ENCODE data around the gene PTGES3L. TPM values are rescaled to one million over a fixed set of nuclear protein-coding genes. Genes with fewer than 3 reads are reported as not detected.

Gene PTGES3L
- total and polyA plus RNA-seq, 2 experiments from 2014 or later: 2.3 to 2.5 TPM

DNA sequence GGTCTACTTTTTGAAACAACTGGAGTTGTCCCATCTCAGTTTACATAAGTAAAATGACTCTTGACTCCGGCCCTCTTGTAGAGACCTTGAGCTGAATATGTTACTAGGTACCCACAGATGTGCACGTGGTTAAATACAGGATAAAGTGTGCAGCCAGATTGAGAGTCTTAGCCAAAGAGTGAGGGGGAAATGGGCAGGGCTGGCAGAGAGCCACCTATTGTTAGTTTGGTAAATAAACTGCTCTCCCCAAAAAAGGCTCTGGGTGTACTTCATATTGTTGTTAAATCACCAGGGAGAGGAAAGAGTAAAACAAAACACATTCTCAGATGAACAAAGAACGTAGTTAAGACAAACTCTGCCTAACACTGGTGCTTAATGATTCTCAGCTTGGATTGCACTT is 59.0 kb downstream of the PTGES3L start:
- Mint-ChIP-seq H3K4me1 (peaks cover 19% of the 10 kb centered on the region), H3K27ac (no peak overlapping the region)

DNA sequence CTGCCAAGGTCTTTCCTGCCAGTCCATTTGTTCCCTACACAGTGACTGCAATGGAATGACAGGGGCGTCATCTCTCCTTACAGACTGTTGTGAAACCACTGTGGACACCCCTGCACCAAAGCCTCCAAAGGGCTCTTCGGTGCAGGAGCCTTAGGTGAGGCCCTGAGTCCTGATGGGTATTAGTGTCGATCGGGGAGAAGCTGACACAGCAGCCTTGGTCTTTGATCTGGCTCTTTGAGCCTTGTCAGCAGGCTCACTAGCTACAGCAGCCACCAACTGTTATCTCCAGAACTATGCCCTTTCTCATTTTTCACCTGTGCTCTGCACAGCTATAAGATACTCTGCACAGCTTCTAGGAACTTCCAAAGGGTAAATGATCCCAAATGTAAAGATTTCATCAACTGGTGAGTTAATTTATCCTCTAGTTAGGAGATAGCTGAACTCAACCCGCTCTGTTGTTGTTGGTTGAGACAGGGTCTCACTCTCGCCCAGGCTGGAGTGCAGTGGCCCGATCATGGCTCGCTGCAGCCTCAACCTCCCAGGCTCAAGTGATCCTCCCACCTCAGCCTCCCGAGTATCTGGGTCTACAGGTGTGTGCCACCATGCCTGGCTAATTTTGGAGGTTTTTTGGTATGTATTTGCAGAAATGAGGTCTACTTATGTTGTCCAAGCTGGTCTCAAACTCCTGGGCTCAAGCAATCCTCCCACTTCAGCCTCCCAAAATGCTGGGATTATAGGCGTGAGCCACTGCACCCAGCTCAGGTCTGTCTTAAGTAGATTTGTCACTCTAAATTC is 59.6 kb downstream of the PTGES3L start:
- Histone ChIP-seq H3K27ac (ENCODE audit: low read depth) (no peak overlapping the region), H3K4me2 (no peak overlapping the region), H4K20me1 (replicated peaks; ENCODE audit: insufficient read depth) (no peaks in the 10 kb centered on the region), H3K36me3 (ENCODE audit: insufficient read depth) (no peaks in the 10 kb centered on the region), H3K4me3 (no peak overlapping the region), H2AFZ (peak overlapping the region; percentile 40), H3K79me2 (replicated peaks; ENCODE audit: insufficient read depth) (no peaks in the 10 kb centered on the region), H3K4me1 (ENCODE audit: insufficient read depth) (peaks cover 14% of the 10 kb centered on the region; the same call in 1 of the 2 replicates), H3F3A (replicated peaks; ENCODE audit: low read depth) (no peaks in the 10 kb centered on the region), H3K9me2 (ENCODE audit: insufficient read depth) (no peaks in the 10 kb centered on the region), H3K27me3 (ENCODE audit: insufficient read depth) (no peaks in the 10 kb centered on the region)
- peak; percentile 40; the same call in 2 of the 3 replicates for ATAC-seq
- H3K4me3 Mint-ChIP-seq: no peak overlapping the region
- H3K4me1 Mint-ChIP-seq: peaks cover 19% of the 10 kb centered on the region
- no peak for DNase-seq (ENCODE audit: low spot score)
- no peaks in the 10 kb centered on the region for H3K27me3 Mint-ChIP-seq (ENCODE audit: insufficient read depth, low read depth, poor library complexity)
- H3K27ac Mint-ChIP-seq: no peak overlapping the region
- no peaks in the 10 kb centered on the region for H3K9me3 Mint-ChIP-seq
- no peaks in the 10 kb centered on the region for H3K36me3 Mint-ChIP-seq (ENCODE audit: low read depth)
- TF ChIP-seq CREB1 (CRISPR knock-in tag; IDR thresholded peaks at IDR 0.05; ENCODE audit: low read depth) (no peak), ZNF114 (CRISPR knock-in tag; IDR thresholded peaks at IDR 0.05) (no peak), JUNB (IDR thresholded peaks at IDR 0.05; ENCODE audit: unreplicated experiment) (no peak)
- TF ChIP-seq, protein P1, sequence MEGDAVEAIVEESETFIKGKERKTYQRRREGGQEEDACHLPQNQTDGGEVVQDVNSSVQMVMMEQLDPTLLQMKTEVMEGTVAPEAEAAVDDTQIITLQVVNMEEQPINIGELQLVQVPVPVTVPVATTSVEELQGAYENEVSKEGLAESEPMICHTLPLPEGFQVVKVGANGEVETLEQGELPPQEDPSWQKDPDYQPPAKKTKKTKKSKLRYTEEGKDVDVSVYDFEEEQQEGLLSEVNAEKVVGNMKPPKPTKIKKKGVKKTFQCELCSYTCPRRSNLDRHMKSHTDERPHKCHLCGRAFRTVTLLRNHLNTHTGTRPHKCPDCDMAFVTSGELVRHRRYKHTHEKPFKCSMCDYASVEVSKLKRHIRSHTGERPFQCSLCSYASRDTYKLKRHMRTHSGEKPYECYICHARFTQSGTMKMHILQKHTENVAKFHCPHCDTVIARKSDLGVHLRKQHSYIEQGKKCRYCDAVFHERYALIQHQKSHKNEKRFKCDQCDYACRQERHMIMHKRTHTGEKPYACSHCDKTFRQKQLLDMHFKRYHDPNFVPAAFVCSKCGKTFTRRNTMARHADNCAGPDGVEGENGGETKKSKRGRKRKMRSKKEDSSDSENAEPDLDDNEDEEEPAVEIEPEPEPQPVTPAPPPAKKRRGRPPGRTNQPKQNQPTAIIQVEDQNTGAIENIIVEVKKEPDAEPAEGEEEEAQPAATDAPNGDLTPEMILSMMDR (conservative IDR thresholded peaks at IDR 0.05; ENCODE audit: low read depth in 2 of 2): no peak
- TF ChIP-seq, protein P2, sequence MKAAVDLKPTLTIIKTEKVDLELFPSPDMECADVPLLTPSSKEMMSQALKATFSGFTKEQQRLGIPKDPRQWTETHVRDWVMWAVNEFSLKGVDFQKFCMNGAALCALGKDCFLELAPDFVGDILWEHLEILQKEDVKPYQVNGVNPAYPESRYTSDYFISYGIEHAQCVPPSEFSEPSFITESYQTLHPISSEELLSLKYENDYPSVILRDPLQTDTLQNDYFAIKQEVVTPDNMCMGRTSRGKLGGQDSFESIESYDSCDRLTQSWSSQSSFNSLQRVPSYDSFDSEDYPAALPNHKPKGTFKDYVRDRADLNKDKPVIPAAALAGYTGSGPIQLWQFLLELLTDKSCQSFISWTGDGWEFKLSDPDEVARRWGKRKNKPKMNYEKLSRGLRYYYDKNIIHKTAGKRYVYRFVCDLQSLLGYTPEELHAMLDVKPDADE (IDR thresholded peaks at IDR 0.05): no peak

More for the DNA sequence above, 59.0 kb downstream of the PTGES3L start:
- no peaks in the 10 kb centered on the region for H3K9me2 ChIP-seq (ENCODE audit: insufficient read depth)
- TF ChIP-seq, protein P1 (conservative IDR thresholded peaks at IDR 0.05; ENCODE audit: low read depth in 2 of 2): no peak
- TF ChIP-seq NANOG (IDR thresholded peaks at IDR 0.05; ENCODE audit: borderline replicate concordance) (0 out of 2 replicates have a peak, but pooled peaks have one; percentile 7), JUNB (IDR thresholded peaks at IDR 0.05; ENCODE audit: unreplicated experiment) (no peak), EZH2 (IDR thresholded peaks at IDR 0.05; ENCODE audit: low read depth, unreplicated experiment) (no peak), POLR2AphosphoS5 (IDR thresholded peaks at IDR 0.05; ENCODE audit: low read depth) (no peak)
- TF ChIP-seq, protein P2 (IDR thresholded peaks at IDR 0.05): no peak
- H3K36me3 Mint-ChIP-seq (ENCODE audit: low read depth): no peaks in the 10 kb centered on the region
- peak overlapping the region; percentile 30; the same call in 1 of the 2 replicates for H2AFZ ChIP-seq
- no peaks in the 10 kb centered on the region for H4K20me1 ChIP-seq (replicated peaks; ENCODE audit: insufficient read depth)
- no peaks in the 10 kb centered on the region for H3K9me3 Mint-ChIP-seq
- no peak overlapping the region for H3K4me3 ChIP-seq
- H3F3A ChIP-seq (replicated peaks; ENCODE audit: low read depth): no peaks in the 10 kb centered on the region
- no peaks in the 10 kb centered on the region for H3K27me3 Mint-ChIP-seq (ENCODE audit: insufficient read depth, low read depth, poor library complexity)
- DNase-seq (ENCODE audit: low spot score): no peak
- no peaks in the 10 kb centered on the region for H3K79me2 ChIP-seq (replicated peaks; ENCODE audit: insufficient read depth)
- 0 out of 2 replicates have a peak overlapping the region, but pooled peaks have one; percentile 3 for H3K27ac ChIP-seq (ENCODE audit: low read depth)
- H3K36me3 ChIP-seq (ENCODE audit: insufficient read depth): no peaks in the 10 kb centered on the region
- ATAC-seq: no peak
- H3K4me1 ChIP-seq (ENCODE audit: insufficient read depth): peaks cover 14% of the 10 kb centered on the region; the same call in 1 of the 2 replicates
- no peaks in the 10 kb centered on the region for H3K27me3 ChIP-seq (ENCODE audit: insufficient read depth)
- H3K4me3 Mint-ChIP-seq: no peak overlapping the region
- peak overlapping the region; percentile 35; the same call in 1 of the 2 replicates for H3K4me2 ChIP-seq
